ENCODE data around the gene SKAP2. TPM values are rescaled to one million over a fixed set of nuclear protein-coding genes. Genes with fewer than 3 reads are reported as not detected.

SKAP2 gene
- total RNA-seq, 2 experiments from 2014 or later, result 12.9 to 16.0 TPM

GRCh38 chr7:26690135-26690805 lies 174.1 kb downstream of the SKAP2 start:
- peaks cover 29% of the 10 kb centered on the region for H3K27me3 Mint-ChIP-seq

GRCh38 chr7:26688936-26689506 lies 175.4 kb downstream of the SKAP2 start:
- POLR2A ChIA-PET, result no interaction called here
- ATAC-seq (ENCODE audit: low read depth) (no peak), DNase-seq (no peak)
- H3K9me3 Mint-ChIP-seq, result no peaks in the 10 kb centered on the region
- peaks cover 8% of the 10 kb centered on the region for H3K4me1 Mint-ChIP-seq
- H3K36me3 Mint-ChIP-seq, result no peaks in the 10 kb centered on the region
- H3K4me3 Mint-ChIP-seq, result no peak overlapping the region
- peaks cover 29% of the 10 kb centered on the region for H3K27me3 Mint-ChIP-seq
- H3K27ac Mint-ChIP-seq, result no peak overlapping the region

More at GRCh38 chr7:26690135-26690805, 174.1 kb downstream of the SKAP2 start:
- H3K9me3 Mint-ChIP-seq, result no peaks in the 10 kb centered on the region
- POLR2A ChIA-PET, result no interaction called here
- H3K36me3 Mint-ChIP-seq, result no peaks in the 10 kb centered on the region
- DNase-seq (no peak), ATAC-seq (ENCODE audit: low read depth) (no peak)
- no peak overlapping the region for H3K27ac Mint-ChIP-seq
- no peak overlapping the region for H3K4me3 Mint-ChIP-seq
- H3K4me1 Mint-ChIP-seq, result peaks cover 8% of the 10 kb centered on the region

GRCh38 chr7:26688388-26688787 lies 176.0 kb downstream of the SKAP2 start:
- peaks cover 29% of the 10 kb centered on the region for H3K27me3 Mint-ChIP-seq
- H3K36me3 Mint-ChIP-seq, result no peaks in the 10 kb centered on the region
- no peak for DNase-seq
- no peaks in the 10 kb centered on the region for H3K9me3 Mint-ChIP-seq
- ATAC-seq (ENCODE audit: low read depth), result no peak
- peaks cover 8% of the 10 kb centered on the region for H3K4me1 Mint-ChIP-seq
- H3K4me3 Mint-ChIP-seq, result no peak overlapping the region
- POLR2A ChIA-PET, result no interaction called here
- no peak overlapping the region for H3K27ac Mint-ChIP-seq

- no peak overlapping the region for H3K27ac Mint-ChIP-seq
- no peak overlapping the region for H3K4me3 Mint-ChIP-seq
- POLR2A ChIA-PET, result no interaction called here
- H3K27me3 Mint-ChIP-seq, result peaks cover 22% of the 10 kb centered on the region
- DNase-seq, result no peak
- no peak for ATAC-seq (ENCODE audit: low read depth)
- no peaks in the 10 kb centered on the region for H3K9me3 Mint-ChIP-seq
- peaks cover 8% of the 10 kb centered on the region for H3K4me1 Mint-ChIP-seq
- no peaks in the 10 kb centered on the region for H3K36me3 Mint-ChIP-seq
These were observed 177.4 kb downstream of the SKAP2 start for GRCh38 chr7:26687032-26687431.

- no peaks in the 10 kb centered on the region for H3K9me3 Mint-ChIP-seq
- H3K27ac Mint-ChIP-seq, result no peak overlapping the region
- peaks cover 8% of the 10 kb centered on the region for H3K4me1 Mint-ChIP-seq
- no peaks in the 10 kb centered on the region for H3K36me3 Mint-ChIP-seq
- no peak overlapping the region for H3K4me3 Mint-ChIP-seq
- ATAC-seq (ENCODE audit: low read depth), result no peak
- H3K27me3 Mint-ChIP-seq, result peaks cover 20% of the 10 kb centered on the region
- no peak for DNase-seq
- POLR2A ChIA-PET, result no interaction called here
These were observed 177.9 kb downstream of the SKAP2 start for GRCh38 chr7:26686448-26686981.

- Mint-ChIP-seq H3K27me3 (peaks cover 18% of the 10 kb centered on the region), H3K9me3 (no peaks in the 10 kb centered on the region), H3K4me3 (no peak overlapping the region), H3K27ac (no peak overlapping the region), H3K4me1 (peaks cover 7% of the 10 kb centered on the region), H3K36me3 (no peaks in the 10 kb centered on the region)
- no peak for ATAC-seq (ENCODE audit: low read depth)
- POLR2A ChIA-PET, result no interaction called here
- no peak for DNase-seq
These were observed 178.8 kb downstream of the SKAP2 start for GRCh38 chr7:26685606-26686005.

GRCh38 chr7:26684447-26684846 lies 179.9 kb downstream of the SKAP2 start:
- DNase-seq (no peak), ATAC-seq (ENCODE audit: low read depth) (no peak)
- no peaks in the 10 kb centered on the region for H3K9me3 Mint-ChIP-seq
- H3K36me3 Mint-ChIP-seq, result no peaks in the 10 kb centered on the region
- no peak overlapping the region for H3K27ac Mint-ChIP-seq
- POLR2A ChIA-PET, result no interaction called here
- no peak overlapping the region for H3K4me3 Mint-ChIP-seq
- H3K27me3 Mint-ChIP-seq, result peaks cover 22% of the 10 kb centered on the region
- H3K4me1 Mint-ChIP-seq, result peaks cover 5% of the 10 kb centered on the region

- DNase-seq, result no peak
- Mint-ChIP-seq H3K9me3 (no peaks in the 10 kb centered on the region), H3K27me3 (peaks cover 24% of the 10 kb centered on the region), H3K27ac (no peak overlapping the region), H3K4me1 (peaks cover 2% of the 10 kb centered on the region), H3K4me3 (no peak overlapping the region), H3K36me3 (no peaks in the 10 kb centered on the region)
- POLR2A ChIA-PET, result no interaction called here
- no peak for ATAC-seq (ENCODE audit: low read depth)
These were observed 181.1 kb downstream of the SKAP2 start for GRCh38 chr7:26683277-26683676.

- peaks cover 20% of the 10 kb centered on the region for H3K27me3 Mint-ChIP-seq
- no peak overlapping the region for H3K27ac Mint-ChIP-seq
- DNase-seq (no peak), ATAC-seq (ENCODE audit: low read depth) (no peak)
- H3K9me3 Mint-ChIP-seq, result no peaks in the 10 kb centered on the region
- H3K36me3 Mint-ChIP-seq, result no peaks in the 10 kb centered on the region
- POLR2A ChIA-PET, result interaction anchor here (0.7 kb wide), 1 partner anchor 415 kb away, joined by 3 read pairs; no protein-coding TSS in a partner anchor
- no peak overlapping the region for H3K4me3 Mint-ChIP-seq
- no peaks in the 10 kb centered on the region for H3K4me1 Mint-ChIP-seq
These were observed 182.5 kb downstream of the SKAP2 start for GRCh38 chr7:26681819-26682418.

- POLR2A ChIA-PET, result no interaction called here
- peaks cover 16% of the 10 kb centered on the region for H3K27me3 Mint-ChIP-seq
These were observed 183.8 kb downstream of the SKAP2 start for GRCh38 chr7:26680587-26680986.

GRCh38 chr7:26675143-26675887 lies 189.1 kb downstream of the SKAP2 start:
- H3K36me3 Mint-ChIP-seq, result peaks cover 1% of the 10 kb centered on the region
- H3K4me3 Mint-ChIP-seq, result no peak overlapping the region
- no peaks in the 10 kb centered on the region for H3K9me3 Mint-ChIP-seq
- H3K4me1 Mint-ChIP-seq, result no peaks in the 10 kb centered on the region
- POLR2A ChIA-PET, result no interaction called here
- no peak for ATAC-seq (ENCODE audit: low read depth)
- DNase-seq, result no peak
- no peak overlapping the region for H3K27ac Mint-ChIP-seq
- peaks cover 16% of the 10 kb centered on the region for H3K27me3 Mint-ChIP-seq

More at GRCh38 chr7:26680587-26680986, 183.8 kb downstream of the SKAP2 start:
- no peak for ATAC-seq (ENCODE audit: low read depth)
- DNase-seq, result no peak
- no peak overlapping the region for H3K4me3 Mint-ChIP-seq
- no peak overlapping the region for H3K27ac Mint-ChIP-seq
- no peaks in the 10 kb centered on the region for H3K4me1 Mint-ChIP-seq
- no peaks in the 10 kb centered on the region for H3K36me3 Mint-ChIP-seq
- no peaks in the 10 kb centered on the region for H3K9me3 Mint-ChIP-seq

- POLR2A ChIA-PET, result no interaction called here
- Mint-ChIP-seq H3K27me3 (peaks cover 10% of the 10 kb centered on the region), H3K27ac (no peak overlapping the region), H3K4me3 (no peak overlapping the region), H3K36me3 (peaks cover 1% of the 10 kb centered on the region), H3K9me3 (no peaks in the 10 kb centered on the region), H3K4me1 (no peaks in the 10 kb centered on the region)
- ATAC-seq (ENCODE audit: low read depth) (no peak), DNase-seq (no peak)
These were observed 190.5 kb downstream of the SKAP2 start for GRCh38 chr7:26673858-26674257.

GRCh38 chr7:26673271-26673670 lies 191.1 kb downstream of the SKAP2 start:
- no peak for ATAC-seq (ENCODE audit: low read depth)
- Mint-ChIP-seq H3K36me3 (peaks cover 1% of the 10 kb centered on the region), H3K9me3 (no peaks in the 10 kb centered on the region), H3K4me1 (no peaks in the 10 kb centered on the region), H3K4me3 (no peak overlapping the region), H3K27ac (no peak overlapping the region), H3K27me3 (peaks cover 8% of the 10 kb centered on the region)
- no peak for DNase-seq
- POLR2A ChIA-PET, result no interaction called here

Measured in activated naive CD8-positive, alpha-beta T cell treated with anti-CD3 and anti-CD28 coated beads, Interleukin-2, amount 10 ng/mL, durations not matched to agents 7 days and 5 days (primary cell).